Measurements from ENCODE around the gene GRIK4. TPM values are rescaled to one million over a fixed set of nuclear protein-coding genes. Genes with fewer than 3 reads are reported as not detected.

The GRIK4 gene
- total RNA-seq, 1 experiment from 2014 or later: 3.3 TPM

DNA sequence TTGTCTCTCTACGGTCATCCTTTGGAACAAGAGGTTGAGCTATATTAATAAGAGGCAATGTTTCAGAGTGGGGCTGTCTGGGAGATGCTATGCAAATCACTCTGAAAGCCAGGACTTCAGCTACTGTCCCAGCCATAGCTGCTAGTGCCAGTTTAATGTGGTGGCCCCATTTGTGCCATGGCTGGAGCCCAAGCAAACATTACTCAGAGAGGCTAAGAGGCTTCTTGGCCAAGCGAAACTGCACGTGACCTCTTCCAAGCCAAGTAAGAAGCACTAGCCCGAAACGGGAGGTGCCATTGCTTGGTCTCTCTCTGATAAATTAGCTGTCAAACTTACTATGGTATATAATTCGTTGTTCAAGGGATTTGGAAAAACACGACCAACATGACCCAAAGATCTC, 462.0 kb downstream of the GRIK4 start:
- H3K4me3 Mint-ChIP-seq: no peak overlapping the region
- H3K9me3 Mint-ChIP-seq: no peaks in the 10 kb centered on the region

GRCh38 chr11:120974466-120974865, 462.9 kb downstream of the GRIK4 start:
- no peak overlapping the region for H3K4me3 Mint-ChIP-seq
- ChIA-PET CTCF (interaction anchor here (1.3 to 1.9 kb wide), 4 partner anchors 9 to 37 kb away, joined by 3 to 9 read pairs (median 4); no protein-coding TSS in a partner anchor), POLR2A (no interaction called here)
- H3K4me1 Mint-ChIP-seq: 0 out of 2 replicates have a peak, but pooled peaks cover 3% of the 10 kb centered on the region
- H3K9me3 Mint-ChIP-seq: no peaks in the 10 kb centered on the region
- ATAC-seq: no peak
- H3K27me3 Mint-ChIP-seq (ENCODE audit: low read depth): no peaks in the 10 kb centered on the region
- no peak for DNase-seq (ENCODE audit: low spot score)
- H3K27ac Mint-ChIP-seq: no peak overlapping the region
- H3K36me3 Mint-ChIP-seq: no peaks in the 10 kb centered on the region
- no peak for TF ChIP-seq TCF7 (CRISPR knock-in tag; IDR thresholded peaks at IDR 0.05; ENCODE audit: low read depth)
- no peak for TF ChIP-seq FOXP4 (CRISPR knock-in tag; IDR thresholded peaks at IDR 0.05)
- TF ChIP-seq TEAD1 (CRISPR knock-in tag; IDR thresholded peaks at IDR 0.05): no peak
- no peak for TF ChIP-seq CDX4 (CRISPR knock-in tag; IDR thresholded peaks at IDR 0.05; ENCODE audit: borderline replicate concordance)
- TF ChIP-seq ZNF317 (CRISPR knock-in tag; IDR thresholded peaks at IDR 0.05; ENCODE audit: borderline replicate concordance, low read depth): no peak
- TF ChIP-seq CTCF (IDR thresholded peaks at IDR 0.05): no peak

More for the DNA sequence above, 462.0 kb downstream of the GRIK4 start:
- ChIA-PET POLR2A (no interaction called here), CTCF (interaction anchor here (1.3 kb wide), 1 partner anchor 36 kb away, joined by 3 read pairs; no protein-coding TSS in a partner anchor)
- ATAC-seq (no peak), DNase-seq (ENCODE audit: low spot score) (no peak)
- Mint-ChIP-seq H3K36me3 (no peaks in the 10 kb centered on the region), H3K27me3 (ENCODE audit: low read depth) (no peaks in the 10 kb centered on the region), H3K27ac (no peak overlapping the region), H3K4me1 (0 out of 2 replicates have a peak, but pooled peaks cover 3% of the 10 kb centered on the region)
- TF ChIP-seq ATF3 (CRISPR knock-in tag; conservative IDR thresholded peaks at IDR 0.05) (no peak), HMGXB4 (CRISPR knock-in tag; IDR thresholded peaks at IDR 0.05) (no peak), CDX4 (CRISPR knock-in tag; IDR thresholded peaks at IDR 0.05; ENCODE audit: borderline replicate concordance) (no peak), JUN (CRISPR knock-in tag; IDR thresholded peaks at IDR 0.05) (no peak), SP1 (CRISPR knock-in tag; conservative IDR thresholded peaks at IDR 0.05) (no peak), MXD4 (CRISPR knock-in tag; IDR thresholded peaks at IDR 0.05; ENCODE audit: borderline replicate concordance) (no peak), EMX1 (CRISPR knock-in tag; IDR thresholded peaks at IDR 0.05) (no peak), NR2C2 (CRISPR knock-in tag; IDR thresholded peaks at IDR 0.05) (no peak), NFATC4 (CRISPR knock-in tag; IDR thresholded peaks at IDR 0.05) (no peak), ZNF317 (CRISPR knock-in tag; IDR thresholded peaks at IDR 0.05; ENCODE audit: borderline replicate concordance, low read depth) (no peak), NR1H2 (CRISPR knock-in tag; IDR thresholded peaks at IDR 0.05) (no peak), JAZF1 (CRISPR knock-in tag; IDR thresholded peaks at IDR 0.05) (no peak), CREB1 (CRISPR knock-in tag; IDR thresholded peaks at IDR 0.05) (no peak), STAT6 (CRISPR knock-in tag; conservative IDR thresholded peaks at IDR 0.05; ENCODE audit: low read depth) (no peak), TCF7 (CRISPR knock-in tag; IDR thresholded peaks at IDR 0.05; ENCODE audit: low read depth) (no peak), ZNF219 (CRISPR knock-in tag; IDR thresholded peaks at IDR 0.05; ENCODE audit: borderline replicate concordance) (no peak)

Measured in WTC11 (cell line).